GM12874 (cell line): Measurements from ENCODE around the gene GGACT.

Experiments
- CTCF ChIP-seq: IDR thresholded peaks from 2 replicates; pipeline ENCODE4 v1.5.1; 2011; ENCODE audit warnings: low read depth, mild to moderate bottlenecking, control low read depth, low read length, moderate library complexity; ENCODE audit not compliant: insufficient read depth

The GGACT gene

DNA sequence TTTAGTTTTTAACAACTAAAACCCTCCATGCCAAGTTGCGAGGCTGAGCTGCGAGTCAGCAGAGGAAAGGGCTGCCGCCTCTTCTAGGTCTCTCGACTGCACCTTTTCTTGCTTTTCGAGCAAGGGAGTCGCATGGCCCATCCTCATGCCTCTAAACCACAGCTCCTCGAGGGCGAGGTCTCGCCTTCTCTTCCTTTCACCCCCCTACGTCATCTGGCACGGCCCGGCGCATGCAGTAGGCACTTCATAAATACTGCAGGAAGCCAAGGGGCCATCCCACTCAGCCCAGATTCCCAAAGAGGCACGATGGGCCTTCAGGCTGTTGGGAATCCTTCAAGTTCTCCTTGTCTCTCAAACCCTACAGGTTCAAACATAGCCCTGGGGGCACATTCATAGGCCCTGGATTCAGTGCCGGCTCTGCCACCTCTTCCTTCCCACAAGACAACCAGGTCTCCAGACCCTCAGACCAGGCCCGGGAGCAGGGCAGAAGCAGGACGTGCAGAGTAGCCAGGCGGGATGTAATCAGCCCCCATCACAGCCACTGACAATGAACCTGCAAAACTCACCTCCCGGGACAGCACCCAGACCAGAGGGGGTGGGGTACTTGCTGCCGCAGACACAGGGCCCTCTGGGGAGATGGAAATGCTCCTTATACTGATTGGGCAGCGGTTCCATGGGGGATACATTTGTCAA is 41.7 kb downstream of the GGACT start:
- TF ChIP-seq CTCF, result no peak

- TF ChIP-seq CTCF, result no peak
Measured at GRCh38 chr13:100545684-100546061, 42.9 kb downstream of the GGACT start.

DNA sequence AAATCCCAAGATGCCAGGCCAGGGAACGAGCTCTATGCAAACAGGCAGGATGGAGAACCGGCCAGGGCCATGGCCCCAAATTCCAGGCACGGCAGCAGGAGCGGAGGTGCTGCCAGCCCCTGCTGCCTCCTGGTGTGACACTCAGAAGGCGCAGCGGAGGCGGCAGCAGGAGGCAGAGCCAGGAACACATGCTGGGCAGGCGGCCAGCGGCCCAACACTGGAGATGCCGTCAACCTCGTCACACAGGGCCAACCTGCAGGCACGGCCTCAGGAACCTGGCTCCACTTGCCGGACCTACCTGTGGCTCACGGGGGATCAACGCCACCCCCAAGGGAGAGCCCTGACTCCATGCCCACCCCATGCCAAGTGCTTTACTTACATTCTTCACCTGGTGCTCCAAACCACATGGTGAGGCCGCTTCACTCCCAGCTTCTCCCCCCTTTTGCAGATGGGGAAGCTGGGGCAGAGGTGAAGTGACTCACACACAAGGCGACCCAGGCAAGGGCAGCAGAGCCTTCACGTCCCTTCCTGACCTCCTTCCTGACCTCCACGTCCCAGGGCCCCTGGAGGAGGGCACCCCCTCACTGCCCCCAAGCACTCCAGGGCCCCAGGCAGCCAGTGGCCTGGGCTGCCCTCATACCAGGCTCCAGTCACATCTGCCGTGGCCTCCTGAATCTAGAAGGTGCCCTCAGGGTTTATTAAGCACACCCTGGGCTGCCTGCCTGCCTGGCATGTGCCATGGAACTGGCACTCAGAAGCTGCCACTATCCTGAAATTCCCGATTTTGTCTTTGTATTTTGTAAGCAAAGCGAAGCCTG is 43.5 kb downstream of the GGACT start:
- TF ChIP-seq CTCF, result no peak

DNA sequence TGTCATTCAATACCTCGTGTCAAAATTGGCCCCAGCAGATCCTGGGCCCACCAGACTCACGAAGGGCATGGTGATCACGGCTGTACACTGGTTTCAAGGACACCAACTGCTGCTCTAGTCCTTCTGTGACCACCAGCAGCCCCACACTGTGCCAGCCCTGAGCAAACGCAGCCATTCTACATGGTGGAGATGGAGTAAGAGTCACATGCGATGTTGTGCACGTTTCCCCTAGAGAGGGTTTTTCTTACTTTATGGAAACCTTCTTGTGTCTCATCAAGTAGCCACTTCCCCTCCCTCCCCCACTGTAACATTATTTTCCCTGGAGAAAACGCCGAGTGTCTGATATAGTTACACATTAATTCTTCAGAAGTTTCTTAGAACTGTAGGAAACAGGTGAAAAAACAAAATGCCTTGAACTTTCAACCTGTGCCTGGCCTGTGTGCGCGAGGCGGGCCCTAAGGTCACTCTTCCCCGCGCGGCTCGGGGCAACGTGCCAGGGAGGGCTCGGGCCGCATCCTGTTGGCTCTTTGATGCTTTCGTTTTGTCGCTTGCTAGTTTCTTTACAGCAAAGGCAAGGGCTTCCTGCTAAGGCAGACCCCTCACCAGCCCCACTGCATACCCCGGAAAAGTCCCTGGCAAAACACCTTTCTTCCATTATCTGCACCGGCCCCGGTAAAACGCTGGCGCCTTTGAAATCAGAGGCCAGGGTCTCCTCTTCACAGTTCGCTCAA is 44.6 kb downstream of the GGACT start:
- TF ChIP-seq CTCF, result no peak

DNA sequence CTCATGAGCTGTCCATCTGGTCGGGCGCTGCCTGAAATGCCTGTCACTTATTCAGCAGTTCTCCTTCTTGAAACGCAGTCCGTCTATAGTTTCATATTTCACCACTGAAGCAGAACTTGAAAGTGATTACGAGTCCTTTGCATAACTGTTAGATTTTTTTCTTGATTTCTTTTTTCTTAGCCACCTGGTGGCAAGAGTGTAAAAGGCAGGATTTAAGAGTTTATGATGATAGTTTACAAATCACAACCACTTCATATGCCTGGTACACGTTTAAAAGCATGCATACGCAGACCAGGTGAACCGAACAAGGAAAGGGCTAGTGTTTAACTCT is 45.8 kb downstream of the GGACT start:
- TF ChIP-seq CTCF, result peak; percentile 42

DNA sequence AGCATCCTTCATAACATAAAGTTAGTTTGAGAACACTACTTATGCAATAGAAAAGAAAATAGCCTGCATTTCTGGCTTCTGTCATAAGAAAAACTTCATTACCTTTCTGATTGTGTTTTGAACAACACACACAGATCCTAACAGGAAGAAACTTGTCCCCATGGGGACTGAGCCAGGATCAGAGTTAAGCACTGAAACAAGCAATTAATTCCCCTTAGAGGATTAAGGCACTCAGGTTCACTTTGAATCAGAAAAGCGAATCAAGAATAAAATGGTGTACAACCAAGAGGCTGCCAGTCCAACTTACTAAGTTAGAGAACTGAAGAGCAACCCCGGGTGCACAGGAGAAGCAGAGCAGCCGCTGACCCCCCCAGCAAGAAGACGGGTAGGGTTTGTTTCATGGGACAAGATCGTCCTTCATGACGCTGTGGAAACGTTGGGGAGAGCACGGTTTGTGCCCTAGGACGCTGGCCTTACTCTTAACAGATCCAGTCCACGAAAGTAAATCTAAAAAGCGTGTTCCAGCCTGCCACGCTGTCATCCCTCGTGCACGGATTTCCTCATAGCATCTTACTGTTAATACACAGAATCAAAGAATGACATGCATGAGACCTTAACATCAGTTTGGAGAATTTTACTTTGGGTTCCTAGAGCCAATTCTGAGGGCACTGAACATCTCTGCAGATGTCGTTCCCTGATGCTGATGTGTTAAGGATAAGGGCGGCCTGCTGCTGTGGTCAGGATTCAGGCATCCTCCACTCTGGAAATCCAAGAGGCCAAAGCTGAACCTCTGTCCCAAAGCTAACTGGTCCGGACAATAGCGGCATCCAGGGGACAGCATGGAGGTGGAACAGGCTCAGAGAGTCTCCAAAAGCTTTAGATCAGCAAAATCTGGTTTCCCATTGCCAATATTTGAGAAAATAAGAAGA is 46.4 kb downstream of the GGACT start:
- no peak for TF ChIP-seq CTCF

DNA sequence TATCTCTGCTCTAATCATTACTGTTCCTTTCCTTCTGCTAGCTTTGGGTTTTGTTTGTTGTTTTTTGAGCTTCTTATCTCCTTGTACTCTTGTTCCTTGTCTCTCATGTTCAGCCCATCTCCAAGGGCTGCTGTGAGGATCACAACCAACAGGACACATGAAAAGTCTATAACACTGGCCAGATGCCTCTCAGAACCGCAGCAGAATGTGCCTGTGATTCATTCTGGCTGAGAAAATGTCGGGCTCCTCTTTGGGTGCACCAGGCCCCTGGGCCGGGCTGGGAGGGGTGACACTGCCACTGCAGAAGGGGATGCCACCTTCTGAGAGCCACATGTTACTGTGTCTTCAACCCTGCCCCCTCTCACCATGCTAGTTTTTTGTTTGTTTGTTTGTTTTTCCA is 48.0 kb downstream of the GGACT start:
- TF ChIP-seq CTCF, result no peak
